ENCODE data around the gene CLCNKA.

The CLCNKA gene

GRCh38 chr1:16067127-16067768 lies 45.4 kb downstream of the CLCNKA start:
- Histone ChIP-seq H3K27me3 (replicated peaks in 2 of 5; ENCODE audit: control insufficient read depth in 4 of 5, insufficient read depth in 5 of 5, low read length in 4 of 5) (peaks cover 0 to 26% (median 14%) of the 10 kb centered on the region in 5 experiments), H3K27ac (ENCODE audit: insufficient read depth in 1 of 2, low read depth in 1 of 2, low read length in 2 of 2, poor library complexity in 1 of 2, severe bottlenecking in 2 of 2) (no peak overlapping the region), H3K4me3 (ENCODE audit: control insufficient read depth in 1 of 7, extremely low read depth in 1 of 7, insufficient read depth in 4 of 7, low read depth in 2 of 7, low read length in 6 of 7) (no peak overlapping the region), H3K36me3 (ENCODE audit: control insufficient read depth in 4 of 4, insufficient read depth in 4 of 4, low read length in 3 of 4) (no peaks in the 10 kb centered on the region), H3K4me1 (ENCODE audit: control extremely low read depth in 1 of 4, control insufficient read depth in 4 of 4, insufficient read depth in 4 of 4, low read length in 3 of 4) (peaks cover 0 to 14% (median 5%) of the 10 kb centered on the region in 4 experiments), H3K9me3 (ENCODE audit: control extremely low read depth in 1 of 5, control insufficient read depth in 4 of 5, insufficient read depth in 2 of 5, low read depth in 1 of 5, low read length in 4 of 5) (no peaks in the 10 kb centered on the region)
- DNase-seq: peak in 2 of 3 donors; percentile 51 to 68
- CTCF ChIA-PET: interaction anchor here (1.1 to 3.0 kb wide), 4 partner anchors 8 to 57 kb away, joined by 3 to 8 read pairs (median 6); no protein-coding TSS in a partner anchor
- 92% methylated on average over 1 of the region's 6 CpGs for WGBS (ENCODE audit: insufficient coverage)
- POLR2A ChIA-PET: no interaction called here

- DNase-seq: peak in 1 of 3 donors; percentile 21
- no peaks in the 10 kb centered on the region for H3K36me3 ChIP-seq (ENCODE audit: control insufficient read depth in 4 of 4, insufficient read depth in 4 of 4, low read length in 3 of 4)
- no peak overlapping the region for H3K4me3 ChIP-seq (ENCODE audit: control insufficient read depth in 1 of 7, extremely low read depth in 1 of 7, insufficient read depth in 4 of 7, low read depth in 2 of 7, low read length in 6 of 7)
- WGBS (ENCODE audit: insufficient coverage): 88% methylated on average over 13 of the region's 13 CpGs
- CTCF ChIA-PET: interaction anchor here (1.0 to 3.0 kb wide), 4 partner anchors 8 to 58 kb away, joined by 3 to 8 read pairs (median 6); no protein-coding TSS in a partner anchor
- peaks cover 0 to 15% (median 6%) of the 10 kb centered on the region in 4 experiments for H3K4me1 ChIP-seq (ENCODE audit: control extremely low read depth in 1 of 4, control insufficient read depth in 4 of 4, insufficient read depth in 4 of 4, low read length in 3 of 4)
- no peak overlapping the region for H3K27ac ChIP-seq (ENCODE audit: insufficient read depth in 1 of 2, low read depth in 1 of 2, low read length in 2 of 2, poor library complexity in 1 of 2, severe bottlenecking in 2 of 2)
- POLR2A ChIA-PET: no interaction called here
- H3K27me3 ChIP-seq (replicated peaks in 2 of 5; ENCODE audit: control insufficient read depth in 4 of 5, insufficient read depth in 5 of 5, low read length in 4 of 5): peaks cover 0 to 32% (median 20%) of the 10 kb centered on the region in 5 experiments
- H3K9me3 ChIP-seq (ENCODE audit: control extremely low read depth in 1 of 5, control insufficient read depth in 4 of 5, insufficient read depth in 2 of 5, low read depth in 1 of 5, low read length in 4 of 5): no peaks in the 10 kb centered on the region
Observed at GRCh38 chr1:16067933-16068332, 46.1 kb downstream of the CLCNKA start.

DNA sequence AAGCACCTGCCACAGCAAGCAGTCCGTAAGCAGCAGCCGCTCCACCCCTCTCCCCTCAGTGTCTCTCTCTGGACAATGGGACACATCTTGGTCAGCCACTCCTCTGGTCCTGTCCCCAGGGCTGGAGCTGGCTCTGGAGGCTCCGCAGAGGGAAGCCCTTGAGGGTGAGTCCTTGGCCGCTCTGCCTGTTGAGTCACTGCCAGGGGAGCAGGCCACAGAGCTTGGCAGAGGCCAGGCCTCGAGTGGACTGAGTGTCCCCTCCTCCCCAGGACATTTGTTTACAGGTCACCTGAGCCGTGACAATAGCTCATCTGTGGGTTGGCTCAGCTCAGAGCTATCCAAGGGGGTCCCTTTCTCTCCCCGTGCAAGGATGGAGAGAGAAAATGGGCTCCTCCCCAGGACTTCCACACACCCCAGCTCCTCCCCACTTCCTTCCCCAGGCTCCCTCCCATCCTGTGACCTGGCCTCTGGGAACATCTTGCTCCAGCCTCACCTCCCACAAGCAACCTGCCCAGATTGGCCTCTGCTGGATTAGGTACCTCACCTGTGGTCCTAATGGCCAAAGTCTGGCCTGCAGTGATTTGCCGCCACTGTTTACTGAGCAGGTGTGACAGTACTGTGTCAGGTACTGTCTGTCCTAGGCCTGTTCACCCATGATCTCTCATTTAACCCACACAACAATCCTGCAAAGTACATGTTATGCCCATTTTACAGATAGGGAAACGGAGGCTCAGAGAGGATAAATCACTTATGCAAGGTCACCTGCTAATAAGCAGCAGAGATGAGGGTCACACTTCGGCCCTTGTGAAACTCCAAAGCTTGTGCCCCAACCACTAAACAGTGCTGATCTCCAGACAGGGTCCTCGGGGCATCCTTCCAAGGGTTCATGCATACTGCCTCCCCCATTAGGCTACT lies 46.8 kb downstream of the CLCNKA start:
- H3K4me3 ChIP-seq (ENCODE audit: control insufficient read depth in 1 of 7, extremely low read depth in 1 of 7, insufficient read depth in 4 of 7, low read depth in 2 of 7, low read length in 6 of 7): no peak overlapping the region
- no peaks in the 10 kb centered on the region for H3K9me3 ChIP-seq (ENCODE audit: control extremely low read depth in 1 of 5, control insufficient read depth in 4 of 5, insufficient read depth in 2 of 5, low read depth in 1 of 5, low read length in 4 of 5)
- DNase-seq: no peak
- ChIA-PET CTCF (interaction anchor here (0.8 to 3.0 kb wide), 8 partner anchors 9 to 277 kb away, joined by 3 to 8 read pairs (median 3); no protein-coding TSS in a partner anchor), POLR2A (interaction anchor here (0.6 kb wide), 1 partner anchor 10 kb away, joined by 3 read pairs; no protein-coding TSS in a partner anchor)
- H3K27me3 ChIP-seq (replicated peaks in 2 of 5; ENCODE audit: control insufficient read depth in 4 of 5, insufficient read depth in 5 of 5, low read length in 4 of 5): peaks cover 0 to 33% (median 20%) of the 10 kb centered on the region in 5 experiments
- no peak overlapping the region for H3K27ac ChIP-seq (ENCODE audit: insufficient read depth in 1 of 2, low read depth in 1 of 2, low read length in 2 of 2, poor library complexity in 1 of 2, severe bottlenecking in 2 of 2)
- peaks cover 0 to 20% (median 12%) of the 10 kb centered on the region in 4 experiments for H3K4me1 ChIP-seq (ENCODE audit: control extremely low read depth in 1 of 4, control insufficient read depth in 4 of 4, insufficient read depth in 4 of 4, low read length in 3 of 4)
- 92% methylated on average over 11 of the region's 11 CpGs for WGBS (ENCODE audit: insufficient coverage)
- H3K36me3 ChIP-seq (ENCODE audit: control insufficient read depth in 4 of 4, insufficient read depth in 4 of 4, low read length in 3 of 4): no peaks in the 10 kb centered on the region

DNA sequence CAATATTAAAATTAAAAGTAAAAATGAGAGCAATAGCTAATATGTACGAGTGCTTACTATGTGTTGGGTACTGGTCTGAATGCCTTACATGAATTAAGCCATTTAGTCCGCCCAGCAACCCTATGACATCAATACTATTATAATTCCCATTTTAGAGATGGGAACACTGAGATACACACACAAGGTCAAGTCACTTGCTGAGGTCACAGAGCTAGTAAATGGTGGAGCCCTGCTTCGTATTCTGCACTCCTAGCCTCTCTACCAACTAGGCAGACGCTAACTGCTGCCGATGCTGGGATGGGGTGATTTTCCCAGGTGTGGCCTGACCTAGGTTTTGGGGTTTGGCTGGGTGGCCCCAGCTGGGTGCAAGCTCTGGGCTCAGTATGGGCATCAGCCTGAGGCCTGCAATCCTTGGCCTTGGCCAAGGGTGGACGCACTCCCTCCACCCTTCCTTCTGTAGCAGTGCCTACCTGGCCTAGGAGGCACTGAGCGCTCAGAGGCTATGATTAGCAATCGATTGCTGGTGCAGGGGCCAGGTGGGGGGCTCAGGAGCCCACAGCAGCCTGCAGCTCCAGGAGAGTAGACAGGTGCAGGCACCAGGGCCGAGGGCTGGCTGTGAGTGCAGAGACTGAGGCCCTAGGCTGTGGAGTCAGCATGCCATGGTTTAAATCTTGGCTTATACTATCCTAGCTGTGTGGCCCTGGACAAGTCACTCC lies 49.0 kb downstream of the CLCNKA start:
- POLR2A ChIA-PET: no interaction called here
- H3K27me3 ChIP-seq (replicated peaks in 2 of 5; ENCODE audit: control insufficient read depth in 4 of 5, insufficient read depth in 5 of 5, low read length in 4 of 5): peaks cover 0 to 24% (median 15%) of the 10 kb centered on the region in 5 experiments
- DNase-seq: no peak
- no peaks in the 10 kb centered on the region for H3K9me3 ChIP-seq (ENCODE audit: control extremely low read depth in 1 of 5, control insufficient read depth in 4 of 5, insufficient read depth in 2 of 5, low read depth in 1 of 5, low read length in 4 of 5)
- peaks cover 0 to 19% (median 12%) of the 10 kb centered on the region in 4 experiments for H3K4me1 ChIP-seq (ENCODE audit: control extremely low read depth in 1 of 4, control insufficient read depth in 4 of 4, insufficient read depth in 4 of 4, low read length in 3 of 4)
- no peak overlapping the region for H3K4me3 ChIP-seq (ENCODE audit: control insufficient read depth in 1 of 7, extremely low read depth in 1 of 7, insufficient read depth in 4 of 7, low read depth in 2 of 7, low read length in 6 of 7)
- H3K36me3 ChIP-seq (ENCODE audit: control insufficient read depth in 4 of 4, insufficient read depth in 4 of 4, low read length in 3 of 4): no peaks in the 10 kb centered on the region
- H3K27ac ChIP-seq (ENCODE audit: insufficient read depth in 1 of 2, low read depth in 1 of 2, low read length in 2 of 2, poor library complexity in 1 of 2, severe bottlenecking in 2 of 2): no peak overlapping the region
- WGBS (ENCODE audit: insufficient coverage): 94% methylated on average over 7 of the region's 9 CpGs
- CTCF ChIA-PET: interaction anchor here (0.6 to 15.9 kb wide), 9 partner anchors 8 to 349 kb away, joined by 3 to 356 read pairs (median 4); no protein-coding TSS in a partner anchor

DNA sequence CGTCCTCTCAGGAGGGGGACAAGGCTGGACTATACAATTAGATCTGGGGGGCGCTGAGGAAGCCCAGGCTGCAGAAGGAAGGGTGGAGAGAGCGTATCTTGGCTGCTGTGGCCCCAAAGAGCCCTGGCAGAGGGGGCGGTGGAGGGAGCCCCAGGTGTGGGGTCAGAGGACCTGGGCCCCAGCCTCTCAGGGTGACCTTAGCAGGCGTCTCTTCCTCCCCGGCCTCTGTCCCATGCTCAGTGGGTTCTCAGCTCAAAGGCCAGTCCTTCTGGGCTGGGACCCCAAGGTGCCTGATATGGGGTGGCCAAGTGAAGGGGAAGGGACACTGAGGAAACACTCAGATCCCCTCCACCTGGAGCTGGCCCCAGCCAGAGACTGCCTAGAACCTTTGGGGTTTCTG lies 49.8 kb downstream of the CLCNKA start:
- POLR2A ChIA-PET: no interaction called here
- Histone ChIP-seq H3K4me3 (ENCODE audit: control insufficient read depth in 1 of 7, extremely low read depth in 1 of 7, insufficient read depth in 4 of 7, low read depth in 2 of 7, low read length in 6 of 7) (no peak overlapping the region), H3K36me3 (ENCODE audit: control insufficient read depth in 4 of 4, insufficient read depth in 4 of 4, low read length in 3 of 4) (no peaks in the 10 kb centered on the region), H3K4me1 (ENCODE audit: control extremely low read depth in 1 of 4, control insufficient read depth in 4 of 4, insufficient read depth in 4 of 4, low read length in 3 of 4) (peaks cover 0 to 19% (median 12%) of the 10 kb centered on the region in 4 experiments), H3K27me3 (replicated peaks in 2 of 5; ENCODE audit: control insufficient read depth in 4 of 5, insufficient read depth in 5 of 5, low read length in 4 of 5) (peaks cover 0 to 21% (median 15%) of the 10 kb centered on the region in 5 experiments), H3K9me3 (ENCODE audit: control extremely low read depth in 1 of 5, control insufficient read depth in 4 of 5, insufficient read depth in 2 of 5, low read depth in 1 of 5, low read length in 4 of 5) (no peaks in the 10 kb centered on the region), H3K27ac (ENCODE audit: insufficient read depth in 1 of 2, low read depth in 1 of 2, low read length in 2 of 2, poor library complexity in 1 of 2, severe bottlenecking in 2 of 2) (no peak overlapping the region)
- DNase-seq: no peak
- 97% methylated on average over 5 of the region's 6 CpGs for WGBS (ENCODE audit: insufficient coverage)
- CTCF ChIA-PET: interaction anchor here (0.9 to 15.9 kb wide), 4 partner anchors 10 to 176 kb away, joined by 4 to 356 read pairs (median 6); no protein-coding TSS in a partner anchor

GRCh38 chr1:16072095-16072494 lies 50.3 kb downstream of the CLCNKA start:
- Histone ChIP-seq H3K4me3 (ENCODE audit: control insufficient read depth in 1 of 7, extremely low read depth in 1 of 7, insufficient read depth in 4 of 7, low read depth in 2 of 7, low read length in 6 of 7) (no peak overlapping the region), H3K27ac (ENCODE audit: insufficient read depth in 1 of 2, low read depth in 1 of 2, low read length in 2 of 2, poor library complexity in 1 of 2, severe bottlenecking in 2 of 2) (no peak overlapping the region), H3K27me3 (replicated peaks in 2 of 5; ENCODE audit: control insufficient read depth in 4 of 5, insufficient read depth in 5 of 5, low read length in 4 of 5) (peaks cover 0 to 21% (median 15%) of the 10 kb centered on the region in 5 experiments), H3K9me3 (ENCODE audit: control extremely low read depth in 1 of 5, control insufficient read depth in 4 of 5, insufficient read depth in 2 of 5, low read depth in 1 of 5, low read length in 4 of 5) (no peaks in the 10 kb centered on the region), H3K36me3 (ENCODE audit: control insufficient read depth in 4 of 4, insufficient read depth in 4 of 4, low read length in 3 of 4) (no peaks in the 10 kb centered on the region), H3K4me1 (ENCODE audit: control extremely low read depth in 1 of 4, control insufficient read depth in 4 of 4, insufficient read depth in 4 of 4, low read length in 3 of 4) (peaks cover 0 to 16% (median 12%) of the 10 kb centered on the region in 4 experiments)
- no peak for DNase-seq
- ChIA-PET POLR2A (no interaction called here), CTCF (interaction anchor here (1.0 to 15.9 kb wide), 4 partner anchors 8 to 176 kb away, joined by 5 to 356 read pairs (median 7); no protein-coding TSS in a partner anchor)
- WGBS (ENCODE audit: insufficient coverage): 100% methylated on average over 1 of the region's 5 CpGs
